ENCODE results near the gene EPHA8. TPM values are rescaled to one million over a fixed set of nuclear protein-coding genes. Genes with fewer than 3 reads are reported as not detected.

EPHA8 gene
- total and polyA plus RNA-seq, 2 of the 13 experiments (the other 11 are each of a cell fraction or from before 2014, with no cell fraction given), result not detected

DNA sequence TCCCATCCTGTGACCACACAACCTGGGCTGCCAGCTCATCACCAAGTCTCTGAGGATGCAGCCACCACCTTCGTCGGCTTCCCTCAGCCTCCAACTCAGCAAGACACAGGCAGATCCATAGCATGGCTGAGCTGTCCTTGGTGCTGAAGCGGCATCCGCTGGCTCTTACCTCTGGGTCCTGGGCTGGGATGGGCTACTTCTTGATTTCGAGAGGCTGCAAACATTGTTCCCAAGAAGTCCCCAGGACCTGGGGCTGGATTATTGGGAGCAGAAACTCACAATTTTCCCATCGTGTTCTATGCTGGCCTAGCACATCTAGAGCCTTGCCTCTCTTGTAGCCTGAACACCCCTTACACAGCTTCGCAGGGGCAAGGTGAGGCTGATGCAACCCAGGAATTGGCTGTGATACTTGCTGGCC lies 48.2 kb downstream of the EPHA8 start (continued):
- no peak for TF ChIP-seq ZNF354B (CRISPR knock-in tag; IDR thresholded peaks at IDR 0.05)
- TF ChIP-seq ZBTB14 (CRISPR knock-in tag; IDR thresholded peaks at IDR 0.05), result no peak
- TF ChIP-seq ZNF205 (CRISPR knock-in tag; IDR thresholded peaks at IDR 0.05), result no peak
- TF ChIP-seq ZNF337 (CRISPR knock-in tag; IDR thresholded peaks at IDR 0.05; ENCODE audit: borderline replicate concordance, low read depth), result no peak
- TF ChIP-seq ZNF550 (CRISPR knock-in tag; IDR thresholded peaks at IDR 0.05; ENCODE audit: borderline replicate concordance), result no peak
- no peak for TF ChIP-seq MLX (CRISPR knock-in tag; IDR thresholded peaks at IDR 0.05)
- no peak for TF ChIP-seq KDM1A (CRISPR knock-in tag; IDR thresholded peaks at IDR 0.05)
- no peak for TF ChIP-seq RNF2 (conservative IDR thresholded peaks at IDR 0.05; ENCODE audit: low read depth)
- TF ChIP-seq TFE3 (CRISPR knock-in tag; IDR thresholded peaks at IDR 0.05), result peak; percentile 66; the same call in 1 of the 2 replicates
- no peak for TF ChIP-seq ZNF850 (CRISPR knock-in tag; conservative IDR thresholded peaks at IDR 0.05)
- TF ChIP-seq, protein P1, sequence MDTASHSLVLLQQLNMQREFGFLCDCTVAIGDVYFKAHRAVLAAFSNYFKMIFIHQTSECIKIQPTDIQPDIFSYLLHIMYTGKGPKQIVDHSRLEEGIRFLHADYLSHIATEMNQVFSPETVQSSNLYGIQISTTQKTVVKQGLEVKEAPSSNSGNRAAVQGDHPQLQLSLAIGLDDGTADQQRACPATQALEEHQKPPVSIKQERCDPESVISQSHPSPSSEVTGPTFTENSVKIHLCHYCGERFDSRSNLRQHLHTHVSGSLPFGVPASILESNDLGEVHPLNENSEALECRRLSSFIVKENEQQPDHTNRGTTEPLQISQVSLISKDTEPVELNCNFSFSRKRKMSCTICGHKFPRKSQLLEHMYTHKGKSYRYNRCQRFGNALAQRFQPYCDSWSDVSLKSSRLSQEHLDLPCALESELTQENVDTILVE (CRISPR knock-in tag; IDR thresholded peaks at IDR 0.05), result no peak
- TF ChIP-seq PPARG (CRISPR knock-in tag; conservative IDR thresholded peaks at IDR 0.05), result no peak
- TF ChIP-seq HHEX (CRISPR knock-in tag; IDR thresholded peaks at IDR 0.05), result no peak
- TF ChIP-seq KAT8 (CRISPR knock-in tag; IDR thresholded peaks at IDR 0.05), result no peak
- TF ChIP-seq SOX13 (IDR thresholded peaks at IDR 0.05), result no peak
- 0 out of 4 replicates have a peak, but pooled peaks of 1 of the 2 experiments have one; percentile 29 for TF ChIP-seq SOX13 (CRISPR knock-in tag; conservative IDR thresholded peaks at IDR 0.05 in 1 of 2, IDR thresholded peaks at IDR 0.05 in 1 of 2)
- no peak for TF ChIP-seq KLF15 (CRISPR knock-in tag; IDR thresholded peaks at IDR 0.05; ENCODE audit: borderline replicate concordance)
- no peak for TF ChIP-seq MXD1 (CRISPR knock-in tag; IDR thresholded peaks at IDR 0.05)
- TF ChIP-seq ZMAT3 (CRISPR knock-in tag; conservative IDR thresholded peaks at IDR 0.05), result peak; percentile 80; the same call in 1 of the 2 replicates
- TF ChIP-seq JUNB (CRISPR knock-in tag; IDR thresholded peaks at IDR 0.05; ENCODE audit: borderline replicate concordance), result no peak
- no peak for TF ChIP-seq TOE1 (CRISPR knock-in tag; IDR thresholded peaks at IDR 0.05)
- TF ChIP-seq, protein P2, sequence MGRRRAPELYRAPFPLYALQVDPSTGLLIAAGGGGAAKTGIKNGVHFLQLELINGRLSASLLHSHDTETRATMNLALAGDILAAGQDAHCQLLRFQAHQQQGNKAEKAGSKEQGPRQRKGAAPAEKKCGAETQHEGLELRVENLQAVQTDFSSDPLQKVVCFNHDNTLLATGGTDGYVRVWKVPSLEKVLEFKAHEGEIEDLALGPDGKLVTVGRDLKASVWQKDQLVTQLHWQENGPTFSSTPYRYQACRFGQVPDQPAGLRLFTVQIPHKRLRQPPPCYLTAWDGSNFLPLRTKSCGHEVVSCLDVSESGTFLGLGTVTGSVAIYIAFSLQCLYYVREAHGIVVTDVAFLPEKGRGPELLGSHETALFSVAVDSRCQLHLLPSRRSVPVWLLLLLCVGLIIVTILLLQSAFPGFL (CRISPR knock-in tag; IDR thresholded peaks at IDR 0.05), result no peak
- TF ChIP-seq ZNF510 (CRISPR knock-in tag; IDR thresholded peaks at IDR 0.05; ENCODE audit: low read depth), result no peak
- no peak for TF ChIP-seq ZEB1 (IDR thresholded peaks at IDR 0.05; ENCODE audit: insufficient replicate concordance, low read depth)
- 0 out of 2 replicates have a peak, but pooled peaks have one; percentile 5 for TF ChIP-seq ZNF7 (CRISPR knock-in tag; IDR thresholded peaks at IDR 0.05)
- 0 out of 2 replicates have a peak, but pooled peaks have one; percentile 71 for TF ChIP-seq TGIF2 (CRISPR knock-in tag; IDR thresholded peaks at IDR 0.05)
- 0 out of 2 replicates have a peak, but pooled peaks have one; percentile 36 for TF ChIP-seq ZNF589 (CRISPR knock-in tag; conservative IDR thresholded peaks at IDR 0.05)
